Muscle layer of colon (tissue), 2 donors: ENCODE data around the gene SAMD15.
"Not testable (repeated sequence)": the region's sequence is repeated elsewhere in the genome, so short reads cannot be mapped to it uniquely, and the experiment has no call there.

Experiments
- H3K27ac ChIP-seq: one replicate; pipeline ENCODE4 v1.7.0; 2013; ENCODE audit warnings: low read depth, mild to moderate bottlenecking, low read length, moderate library complexity
- H3K27me3 ChIP-seq, 2 donors: one replicate each; pipeline ENCODE4 v1.7.0; 2013; ENCODE audit warnings: low read length in 2 of 2, mild to moderate bottlenecking in 2 of 2; ENCODE audit not compliant: insufficient read depth in 2 of 2, control insufficient read depth in 1 of 2
- H3K36me3 ChIP-seq: one replicate; pipeline ENCODE4 v1.7.0; 2013; ENCODE audit warnings: mild to moderate bottlenecking, low read length; ENCODE audit not compliant: insufficient read depth
- H3K4me1 ChIP-seq: one replicate; pipeline ENCODE4 v1.7.0; 2013; ENCODE audit warnings: mild to moderate bottlenecking, low read length; ENCODE audit not compliant: insufficient read depth
- H3K4me3 ChIP-seq, 2 donors: one replicate each; pipeline ENCODE4 v1.7.0; 2013; ENCODE audit warnings: low read length in 2 of 2, low read depth in 1 of 2, mild to moderate bottlenecking in 1 of 2, moderate library complexity in 1 of 2
- H3K9ac ChIP-seq: one replicate; pipeline ENCODE4 v1.7.0; 2013; ENCODE audit warnings: low read length
- H3K9me3 ChIP-seq: one replicate; pipeline ENCODE4 v1.7.0; 2013; ENCODE audit warnings: mild to moderate bottlenecking, low read length
- donor health status: abdominal sarcoma.
- donor health status: Adenocarcinoma of cecum.

The SAMD15 gene

DNA sequence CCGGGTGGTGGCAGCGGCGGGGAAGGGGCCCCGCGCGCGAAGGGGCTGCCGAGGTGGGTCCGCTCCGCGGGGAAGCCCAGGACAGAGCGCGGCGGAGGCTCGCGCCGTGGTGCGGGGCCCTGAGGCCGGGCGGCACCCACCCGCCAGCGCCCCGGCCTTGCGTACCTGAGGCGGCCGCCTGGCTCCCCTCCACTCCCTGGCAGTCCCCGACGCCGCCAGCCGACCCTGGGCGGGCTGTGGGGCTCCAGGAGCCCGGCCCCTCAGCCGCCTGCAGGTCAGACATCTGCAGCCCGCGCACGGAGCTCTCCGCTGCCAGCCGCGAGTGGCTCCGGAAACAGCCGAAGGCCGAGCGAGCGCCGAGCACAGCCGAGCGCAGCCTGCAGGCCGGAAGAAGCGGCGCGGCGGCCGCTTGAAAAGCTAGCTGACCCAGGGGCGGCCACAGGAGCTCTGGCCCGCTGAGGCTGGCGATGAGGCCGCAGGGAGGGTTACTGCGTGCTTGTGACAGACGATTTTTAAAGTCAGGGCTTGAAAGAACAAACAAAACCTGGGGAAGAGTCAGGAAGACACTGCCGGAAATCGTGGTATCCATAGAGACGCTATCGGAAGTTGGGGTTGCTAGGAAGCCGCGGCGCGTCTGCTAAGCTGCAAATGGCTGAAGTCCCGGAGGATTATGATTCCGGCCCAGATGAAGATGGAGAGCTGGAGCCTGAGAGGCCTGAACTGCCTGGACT, at the start of gene SAMD15, which contains the start of gene TMED8:
SAMD15 (plus strand) TSS at position 609 of the 731 bp plus-strand sequence; CDS start at position 649, 40 bp downstream.
TMED8 (minus strand) TSS at position 324 of the 731 bp plus-strand sequence; CDS start at position 283, 41 bp downstream.
- peak within 1 kb of the TSS; percentile 8 for H3K9ac ChIP-seq
- peaks cover 12% of the 10 kb centered on the region for H3K4me1 ChIP-seq
- H3K27ac ChIP-seq: peak within 1 kb of the TSS; percentile 91
- H3K27me3 ChIP-seq: no peaks in the 10 kb centered on the region
- H3K9me3 ChIP-seq: no peaks in the 10 kb centered on the region
- peak within 1 kb of the TSS; percentile 84 to 94 for H3K4me3 ChIP-seq
- no peaks in the 10 kb centered on the region for H3K36me3 ChIP-seq

DNA sequence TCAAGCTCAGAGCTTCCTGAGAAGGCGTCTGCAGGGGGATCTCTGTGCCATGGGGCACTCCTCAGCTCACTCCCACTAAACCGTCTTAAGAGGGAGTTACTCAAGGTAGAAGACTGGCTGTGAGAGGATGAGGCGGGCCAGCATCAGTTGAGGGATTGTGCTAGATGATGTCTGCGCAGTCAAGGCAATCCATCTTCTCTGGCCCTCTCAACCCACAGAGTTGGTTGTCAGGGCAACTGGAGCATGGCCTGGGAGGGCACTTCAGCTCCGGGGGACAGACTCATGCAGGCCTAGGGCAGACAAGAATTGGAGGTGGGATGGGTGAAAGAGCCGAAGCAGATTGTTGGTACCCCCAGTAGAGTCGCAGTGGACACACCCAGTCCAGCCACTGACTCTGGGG, 47.3 kb upstream of the SAMD15 start:
- no peak overlapping the region for H3K4me3 ChIP-seq

DNA sequence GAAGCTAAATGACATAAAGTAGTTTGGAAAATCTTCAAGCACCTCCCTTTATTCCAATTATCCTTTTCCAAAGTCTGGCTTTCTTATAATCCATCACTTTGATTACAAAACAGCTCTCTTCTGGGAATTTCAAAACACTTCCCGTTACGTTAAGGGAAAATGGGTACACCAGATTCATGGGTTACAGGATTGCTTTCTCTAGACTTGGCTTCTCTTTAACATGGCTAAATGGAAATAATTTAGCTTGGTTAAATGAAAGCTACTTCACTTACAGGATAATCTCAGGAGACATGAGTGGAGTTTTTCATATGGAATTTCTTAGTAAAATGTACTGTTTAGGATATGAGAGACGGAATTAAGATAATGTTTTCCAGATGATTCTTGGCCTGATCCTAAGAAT, 41.6 kb upstream of the SAMD15 start:
- Histone ChIP-seq H3K27ac (no peak overlapping the region), H3K9me3 (no peaks in the 10 kb centered on the region), H3K4me1 (no peaks in the 10 kb centered on the region)

More for the DNA sequence above, 47.3 kb upstream of the SAMD15 start:
- H3K27ac ChIP-seq: no peak overlapping the region
- no peaks in the 10 kb centered on the region for H3K4me1 ChIP-seq
- H3K9ac ChIP-seq: no peak overlapping the region
- H3K27me3 ChIP-seq: no peaks in the 10 kb centered on the region
- H3K9me3 ChIP-seq: no peaks in the 10 kb centered on the region
- no peaks in the 10 kb centered on the region for H3K36me3 ChIP-seq

GRCh38 chr14:77337255-77337654, 39.9 kb upstream of the SAMD15 start:
- H3K4me1 ChIP-seq, H3K9ac ChIP-seq, H3K4me3 ChIP-seq, H3K9me3 ChIP-seq, H3K27ac ChIP-seq, H3K27me3 ChIP-seq: not testable (repeated sequence)
- H3K36me3 ChIP-seq: peaks cover 25% of the 10 kb centered on the region

More for the DNA sequence above, 41.6 kb upstream of the SAMD15 start:
- no peak overlapping the region for H3K9ac ChIP-seq
- H3K4me3 ChIP-seq: no peak overlapping the region
- peaks cover 14% of the 10 kb centered on the region for H3K36me3 ChIP-seq
- no peaks in the 10 kb centered on the region for H3K27me3 ChIP-seq

GRCh38 chr14:77337880-77338279, 39.3 kb upstream of the SAMD15 start:
- Histone ChIP-seq H3K9me3 (no peaks in the 10 kb centered on the region), H3K4me3 (no peak overlapping the region), H3K36me3 (peaks cover 30% of the 10 kb centered on the region), H3K9ac (no peak overlapping the region), H3K27ac (no peak overlapping the region), H3K4me1 (no peaks in the 10 kb centered on the region), H3K27me3 (no peaks in the 10 kb centered on the region)

- Histone ChIP-seq H3K9me3 (no peaks in the 10 kb centered on the region), H3K4me3 (no peak overlapping the region), H3K27ac (no peak overlapping the region), H3K27me3 (no peaks in the 10 kb centered on the region), H3K4me1 (no peaks in the 10 kb centered on the region), H3K36me3 (peaks cover 34% of the 10 kb centered on the region), H3K9ac (no peak overlapping the region)
Observed at GRCh38 chr14:77338302-77338701, 38.9 kb upstream of the SAMD15 start.

DNA sequence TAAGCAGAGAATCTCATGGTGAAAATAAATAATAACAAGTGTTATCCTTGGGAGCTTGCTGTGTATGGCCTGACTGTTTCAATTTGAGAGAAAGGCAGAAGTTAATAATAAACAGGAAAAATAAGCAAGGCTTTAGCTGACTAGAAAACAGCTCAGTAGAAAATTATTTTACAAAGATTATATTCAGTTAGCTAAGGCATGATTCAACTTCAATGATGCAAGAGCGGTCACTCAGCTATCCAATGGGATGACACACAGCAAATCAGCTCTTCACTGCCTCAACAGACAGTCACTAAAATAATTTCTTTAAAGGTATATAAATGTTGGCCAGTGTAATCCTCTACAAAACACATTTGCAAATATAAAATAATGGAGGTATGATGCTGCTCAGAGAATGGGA, 37.8 kb upstream of the SAMD15 start:
- Histone ChIP-seq H3K4me1 (no peaks in the 10 kb centered on the region), H3K9ac (no peak overlapping the region), H3K27ac (no peak overlapping the region), H3K36me3 (peaks cover 39% of the 10 kb centered on the region), H3K27me3 (no peaks in the 10 kb centered on the region), H3K9me3 (no peaks in the 10 kb centered on the region), H3K4me3 (no peak overlapping the region)

- Histone ChIP-seq H3K9me3 (no peaks in the 10 kb centered on the region), H3K4me3 (no peak overlapping the region), H3K4me1 (no peaks in the 10 kb centered on the region), H3K27ac (no peak overlapping the region), H3K36me3 (peaks cover 39% of the 10 kb centered on the region), H3K27me3 (no peaks in the 10 kb centered on the region), H3K9ac (no peak overlapping the region)
Observed at GRCh38 chr14:77340389-77340788, 36.8 kb upstream of the SAMD15 start.

DNA sequence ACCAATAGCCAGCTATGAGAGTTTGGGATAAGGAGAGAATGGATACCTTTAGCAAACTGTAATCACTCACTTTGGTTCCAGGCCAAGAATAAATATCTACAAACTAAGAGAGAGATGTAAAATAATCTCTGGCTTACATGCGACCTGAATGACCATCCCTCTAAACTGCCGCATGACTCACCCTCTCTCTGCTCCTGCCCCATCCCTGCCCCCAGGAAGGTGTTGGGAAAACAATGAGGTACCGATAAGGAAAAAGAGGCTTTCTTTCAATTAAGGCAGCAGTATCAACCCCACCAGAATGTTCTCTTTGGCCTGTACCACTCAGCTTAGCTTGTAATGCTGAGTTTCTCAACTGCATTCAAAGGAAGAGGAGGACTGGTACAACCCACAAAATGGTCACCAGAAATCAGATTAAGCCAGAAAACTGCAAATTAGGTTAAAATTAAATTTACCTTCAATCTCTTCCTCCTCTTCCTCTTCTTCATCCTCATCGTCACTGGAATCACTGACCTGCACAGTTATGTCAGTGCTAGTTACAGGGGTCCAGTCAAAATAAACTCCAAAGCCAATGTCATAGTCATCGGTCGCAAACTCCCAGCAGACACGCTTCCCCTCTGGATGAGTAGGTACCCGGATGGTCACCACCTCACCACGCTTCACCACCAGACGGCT, 34.3 kb upstream of the SAMD15 start:
- Histone ChIP-seq H3K4me1 (no peaks in the 10 kb centered on the region), H3K27ac (no peak overlapping the region), H3K27me3 (no peaks in the 10 kb centered on the region), H3K36me3 (peaks cover 39% of the 10 kb centered on the region), H3K4me3 (no peak overlapping the region), H3K9me3 (no peaks in the 10 kb centered on the region), H3K9ac (no peak overlapping the region)

- Histone ChIP-seq H3K9me3 (no peaks in the 10 kb centered on the region), H3K36me3 (peaks cover 39% of the 10 kb centered on the region), H3K4me1 (no peaks in the 10 kb centered on the region), H3K27ac (no peak overlapping the region), H3K27me3 (no peaks in the 10 kb centered on the region), H3K9ac (no peak overlapping the region), H3K4me3 (no peak overlapping the region)
Observed at GRCh38 chr14:77343662-77344061, 33.5 kb upstream of the SAMD15 start.

- no peaks in the 10 kb centered on the region for H3K4me1 ChIP-seq
- no peaks in the 10 kb centered on the region for H3K27me3 ChIP-seq
- H3K4me3 ChIP-seq: no peak overlapping the region
- no peaks in the 10 kb centered on the region for H3K9me3 ChIP-seq
- H3K27ac ChIP-seq: no peak overlapping the region
- H3K36me3 ChIP-seq: peaks cover 31% of the 10 kb centered on the region
- H3K9ac ChIP-seq: no peak overlapping the region
Observed at GRCh38 chr14:77344377-77344996, 32.7 kb upstream of the SAMD15 start.
